ENCODE data around the gene LHFPL3.

LHFPL3 gene

DNA sequence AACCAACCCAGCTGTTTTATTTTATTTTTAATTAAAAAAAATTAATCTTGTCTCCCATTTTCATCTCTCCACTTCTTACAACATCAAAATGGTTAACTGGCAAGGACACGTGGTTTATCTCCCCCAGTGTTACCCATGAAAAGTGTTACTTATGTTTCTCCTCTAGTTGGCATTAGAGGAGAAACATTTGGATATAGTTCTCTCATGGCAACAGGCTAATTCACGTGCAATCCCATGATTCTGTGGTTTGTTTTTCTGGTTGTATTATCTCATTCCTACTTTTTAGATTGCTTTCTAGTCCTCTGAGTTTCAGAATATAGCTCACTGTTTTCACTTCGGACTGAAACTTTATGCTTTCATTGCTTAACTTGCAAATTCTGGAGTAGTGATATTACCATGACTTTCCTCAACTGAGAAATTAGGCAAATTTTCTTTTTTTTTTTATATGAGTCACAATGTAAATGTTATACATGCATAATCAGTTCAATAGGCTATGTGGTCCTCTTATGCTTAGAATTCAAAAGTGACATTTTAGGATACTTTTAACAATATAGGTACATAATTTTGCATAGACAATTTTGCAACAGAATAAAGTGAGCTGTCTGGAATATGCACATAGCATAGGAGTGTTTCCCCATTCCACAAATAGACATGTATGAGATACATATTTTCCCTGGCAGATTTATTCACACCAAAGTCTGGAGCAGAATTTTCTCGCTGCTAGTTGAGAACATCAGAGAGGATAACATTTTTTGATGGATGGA lies 43.0 kb downstream of the LHFPL3 start:
- H3K9me3 ChIP-seq (ENCODE audit: low read length): no peaks in the 10 kb centered on the region
- no peaks in the 10 kb centered on the region for H3K79me2 ChIP-seq (ENCODE audit: insufficient read depth, low read length)
- no peak overlapping the region for H2AFZ ChIP-seq (ENCODE audit: low read length)
- H4K20me1 ChIP-seq (ENCODE audit: insufficient read depth, low read length): no peaks in the 10 kb centered on the region
- no peak overlapping the region for H3K4me3 ChIP-seq (ENCODE audit: low read depth, low read length, poor library complexity, severe bottlenecking)
- H3K9me2 ChIP-seq (ENCODE audit: low read depth, low read length): no peaks in the 10 kb centered on the region
- H3K27ac ChIP-seq (ENCODE audit: low read depth, low read length, poor library complexity, severe bottlenecking): no peak overlapping the region
- no peak overlapping the region for H3K4me2 ChIP-seq (ENCODE audit: low read length)
- H3F3A ChIP-seq (ENCODE audit: insufficient read depth, low read length): no peaks in the 10 kb centered on the region
- H3K27me3 ChIP-seq (ENCODE audit: insufficient read depth, low read length): no peaks in the 10 kb centered on the region
- H3K9ac ChIP-seq (ENCODE audit: low read length): no peak overlapping the region
- no peaks in the 10 kb centered on the region for H3K36me3 ChIP-seq (ENCODE audit: insufficient read depth, low read length)
- no peaks in the 10 kb centered on the region for H3K4me1 ChIP-seq (ENCODE audit: insufficient read depth, low read length, severe bottlenecking)
- TF ChIP-seq CTCF (IDR thresholded peaks at IDR 0.05; ENCODE audit: low read length): no peak
- no peak for TF ChIP-seq EZH2 (IDR thresholded peaks at IDR 0.05; ENCODE audit: borderline replicate concordance, low read length)

DNA sequence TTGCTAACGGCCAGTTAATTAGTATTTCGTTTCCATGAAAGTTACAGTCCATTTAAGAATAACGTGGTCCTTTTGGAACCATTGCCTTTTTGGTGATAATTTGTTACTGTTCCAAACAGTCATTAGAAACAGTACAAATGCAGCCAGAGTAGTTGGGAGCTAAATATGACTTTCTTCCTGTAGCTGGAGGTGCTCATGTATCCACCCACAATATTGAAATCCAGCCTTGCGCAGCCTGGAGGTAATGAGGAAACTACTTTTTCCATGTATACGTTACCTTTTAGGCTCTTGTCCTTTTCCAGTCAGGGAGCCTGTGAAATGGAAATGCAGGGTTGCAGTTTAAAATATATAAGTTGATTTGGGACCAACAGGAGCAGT lies 43.6 kb downstream of the LHFPL3 start:
- H3K36me3 ChIP-seq (ENCODE audit: insufficient read depth, low read length): no peaks in the 10 kb centered on the region
- H3K27ac ChIP-seq (ENCODE audit: low read depth, low read length, poor library complexity, severe bottlenecking): no peak overlapping the region
- H3F3A ChIP-seq (ENCODE audit: insufficient read depth, low read length): no peaks in the 10 kb centered on the region
- no peaks in the 10 kb centered on the region for H3K9me2 ChIP-seq (ENCODE audit: low read depth, low read length)
- H3K4me3 ChIP-seq (ENCODE audit: low read depth, low read length, poor library complexity, severe bottlenecking): no peak overlapping the region
- no peak overlapping the region for H3K4me2 ChIP-seq (ENCODE audit: low read length)
- H3K9me3 ChIP-seq (ENCODE audit: low read length): no peaks in the 10 kb centered on the region
- no peaks in the 10 kb centered on the region for H4K20me1 ChIP-seq (ENCODE audit: insufficient read depth, low read length)
- no peaks in the 10 kb centered on the region for H3K27me3 ChIP-seq (ENCODE audit: insufficient read depth, low read length)
- H3K9ac ChIP-seq (ENCODE audit: low read length): no peak overlapping the region
- H3K4me1 ChIP-seq (ENCODE audit: insufficient read depth, low read length, severe bottlenecking): no peaks in the 10 kb centered on the region
- no peak overlapping the region for H2AFZ ChIP-seq (ENCODE audit: low read length)
- TF ChIP-seq CTCF (IDR thresholded peaks at IDR 0.05; ENCODE audit: low read length) (no peak), EZH2 (IDR thresholded peaks at IDR 0.05; ENCODE audit: borderline replicate concordance, low read length) (no peak)
- H3K79me2 ChIP-seq (ENCODE audit: insufficient read depth, low read length): no peaks in the 10 kb centered on the region

GRCh38 chr7:104382616-104383015 lies 54.2 kb downstream of the LHFPL3 start:
- no peaks in the 10 kb centered on the region for H3K79me2 ChIP-seq (ENCODE audit: insufficient read depth, low read length)
- H3K27me3 ChIP-seq (ENCODE audit: insufficient read depth, low read length): no peaks in the 10 kb centered on the region
- no peak overlapping the region for H3K4me3 ChIP-seq (ENCODE audit: low read depth, low read length, poor library complexity, severe bottlenecking)
- no peak for TF ChIP-seq CTCF (IDR thresholded peaks at IDR 0.05; ENCODE audit: low read length)
- no peak for TF ChIP-seq EZH2 (IDR thresholded peaks at IDR 0.05; ENCODE audit: borderline replicate concordance, low read length)
- H3K36me3 ChIP-seq (ENCODE audit: insufficient read depth, low read length): no peaks in the 10 kb centered on the region
- H3K9me3 ChIP-seq (ENCODE audit: low read length): no peaks in the 10 kb centered on the region
- no peaks in the 10 kb centered on the region for H4K20me1 ChIP-seq (ENCODE audit: insufficient read depth, low read length)
- no peak overlapping the region for H3K9ac ChIP-seq (ENCODE audit: low read length)
- no peaks in the 10 kb centered on the region for H3F3A ChIP-seq (ENCODE audit: insufficient read depth, low read length)
- no peak overlapping the region for H3K4me2 ChIP-seq (ENCODE audit: low read length)
- no peaks in the 10 kb centered on the region for H3K4me1 ChIP-seq (ENCODE audit: insufficient read depth, low read length, severe bottlenecking)
- no peaks in the 10 kb centered on the region for H3K9me2 ChIP-seq (ENCODE audit: low read depth, low read length)
- H2AFZ ChIP-seq (ENCODE audit: low read length): no peak overlapping the region
- no peak overlapping the region for H3K27ac ChIP-seq (ENCODE audit: low read depth, low read length, poor library complexity, severe bottlenecking)

All from OCI-LY1 (cell line).